ENCODE data around the gene GTSE1. TPM values are rescaled to one million over a fixed set of nuclear protein-coding genes. Genes with fewer than 3 reads are reported as not detected.

GTSE1 gene
- polyA plus RNA-seq, 1 of the 3 experiments (the other 2 are of a cell fraction) = 12.2 TPM

DNA sequence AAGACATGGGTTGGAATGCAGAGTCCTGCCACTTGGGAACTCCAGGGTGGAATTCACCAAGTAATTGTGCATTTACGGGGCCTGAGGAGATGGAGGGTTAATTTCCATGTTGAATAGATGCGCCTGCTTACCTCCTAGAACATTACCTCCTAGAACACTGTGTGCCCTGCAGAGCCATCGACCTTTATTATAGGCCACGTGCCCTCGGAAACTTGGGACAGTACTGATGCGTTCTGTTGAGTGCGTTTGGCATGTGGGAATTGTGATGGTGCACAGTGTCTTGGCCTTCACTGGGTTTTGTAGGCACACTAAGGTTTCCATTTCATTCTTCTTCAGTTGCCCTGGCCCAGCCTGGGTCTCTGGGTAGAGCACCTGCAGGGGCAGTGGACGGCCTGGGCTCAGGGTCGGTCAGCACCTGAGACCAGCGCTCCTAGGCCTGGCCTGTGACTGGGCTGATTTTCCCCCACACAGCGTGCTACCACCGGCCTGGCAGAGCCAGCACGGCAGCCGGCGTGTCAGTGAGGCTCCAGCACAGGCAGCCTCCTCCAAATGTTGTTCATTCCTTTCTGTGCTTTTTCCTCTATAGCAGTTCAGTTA, 51.5 kb downstream of the GTSE1 start:
- TF ChIP-seq RAD21 (IDR thresholded peaks at IDR 0.05; ENCODE audit: low read length) (no peak), EZH2phosphoT487 (IDR thresholded peaks at IDR 0.05; ENCODE audit: borderline replicate concordance, low read depth) (no peak), GABPA (IDR thresholded peaks at IDR 0.05; ENCODE audit: low read depth) (no peak), POLR2AphosphoS5 (IDR thresholded peaks at IDR 0.05; ENCODE audit: low read depth, low read length) (no peak), NRF1 (IDR thresholded peaks at IDR 0.05; ENCODE audit: low read depth, low read length) (no peak), TCF12 (IDR thresholded peaks at IDR 0.05) (no peak)
- TF ChIP-seq, protein P1, sequence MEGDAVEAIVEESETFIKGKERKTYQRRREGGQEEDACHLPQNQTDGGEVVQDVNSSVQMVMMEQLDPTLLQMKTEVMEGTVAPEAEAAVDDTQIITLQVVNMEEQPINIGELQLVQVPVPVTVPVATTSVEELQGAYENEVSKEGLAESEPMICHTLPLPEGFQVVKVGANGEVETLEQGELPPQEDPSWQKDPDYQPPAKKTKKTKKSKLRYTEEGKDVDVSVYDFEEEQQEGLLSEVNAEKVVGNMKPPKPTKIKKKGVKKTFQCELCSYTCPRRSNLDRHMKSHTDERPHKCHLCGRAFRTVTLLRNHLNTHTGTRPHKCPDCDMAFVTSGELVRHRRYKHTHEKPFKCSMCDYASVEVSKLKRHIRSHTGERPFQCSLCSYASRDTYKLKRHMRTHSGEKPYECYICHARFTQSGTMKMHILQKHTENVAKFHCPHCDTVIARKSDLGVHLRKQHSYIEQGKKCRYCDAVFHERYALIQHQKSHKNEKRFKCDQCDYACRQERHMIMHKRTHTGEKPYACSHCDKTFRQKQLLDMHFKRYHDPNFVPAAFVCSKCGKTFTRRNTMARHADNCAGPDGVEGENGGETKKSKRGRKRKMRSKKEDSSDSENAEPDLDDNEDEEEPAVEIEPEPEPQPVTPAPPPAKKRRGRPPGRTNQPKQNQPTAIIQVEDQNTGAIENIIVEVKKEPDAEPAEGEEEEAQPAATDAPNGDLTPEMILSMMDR (IDR thresholded peaks at IDR 0.05) = no peak
- TF ChIP-seq, protein P2, sequence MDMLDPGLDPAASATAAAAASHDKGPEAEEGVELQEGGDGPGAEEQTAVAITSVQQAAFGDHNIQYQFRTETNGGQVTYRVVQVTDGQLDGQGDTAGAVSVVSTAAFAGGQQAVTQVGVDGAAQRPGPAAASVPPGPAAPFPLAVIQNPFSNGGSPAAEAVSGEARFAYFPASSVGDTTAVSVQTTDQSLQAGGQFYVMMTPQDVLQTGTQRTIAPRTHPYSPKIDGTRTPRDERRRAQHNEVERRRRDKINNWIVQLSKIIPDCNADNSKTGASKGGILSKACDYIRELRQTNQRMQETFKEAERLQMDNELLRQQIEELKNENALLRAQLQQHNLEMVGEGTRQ (IDR thresholded peaks at IDR 0.05; ENCODE audit: borderline replicate concordance, low read depth, low read length) = no peak
- TF ChIP-seq, protein P3, sequence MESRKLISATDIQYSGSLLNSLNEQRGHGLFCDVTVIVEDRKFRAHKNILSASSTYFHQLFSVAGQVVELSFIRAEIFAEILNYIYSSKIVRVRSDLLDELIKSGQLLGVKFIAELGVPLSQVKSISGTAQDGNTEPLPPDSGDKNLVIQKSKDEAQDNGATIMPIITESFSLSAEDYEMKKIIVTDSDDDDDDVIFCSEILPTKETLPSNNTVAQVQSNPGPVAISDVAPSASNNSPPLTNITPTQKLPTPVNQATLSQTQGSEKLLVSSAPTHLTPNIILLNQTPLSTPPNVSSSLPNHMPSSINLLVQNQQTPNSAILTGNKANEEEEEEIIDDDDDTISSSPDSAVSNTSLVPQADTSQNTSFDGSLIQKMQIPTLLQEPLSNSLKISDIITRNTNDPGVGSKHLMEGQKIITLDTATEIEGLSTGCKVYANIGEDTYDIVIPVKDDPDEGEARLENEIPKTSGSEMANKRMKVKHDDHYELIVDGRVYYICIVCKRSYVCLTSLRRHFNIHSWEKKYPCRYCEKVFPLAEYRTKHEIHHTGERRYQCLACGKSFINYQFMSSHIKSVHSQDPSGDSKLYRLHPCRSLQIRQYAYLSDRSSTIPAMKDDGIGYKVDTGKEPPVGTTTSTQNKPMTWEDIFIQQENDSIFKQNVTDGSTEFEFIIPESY (IDR thresholded peaks at IDR 0.05; ENCODE audit: borderline replicate concordance, low read depth) = no peak
- peaks cover 30 to 82% of the 10 kb centered on the region in 2 experiments for H3K36me3 ChIP-seq (replicated peaks in 1 of 2; ENCODE audit: control insufficient read depth in 1 of 2, insufficient read depth in 2 of 2, low read length in 1 of 2)
- ChIA-PET POLR2A (interaction anchor here (0.6 kb wide), 1 partner anchor 29 kb away, joined by 3 read pairs; no protein-coding TSS in a partner anchor), CTCF (no interaction called here)
- no peak overlapping the region for H3K4me2 ChIP-seq
- H3K9me3 ChIP-seq = no peaks in the 10 kb centered on the region
- no peak overlapping the region for H3K4me3 ChIP-seq (ENCODE audit: low read depth in 2 of 2, low read length in 1 of 2)
- no peaks in the 10 kb centered on the region for H3K27me3 ChIP-seq (ENCODE audit: insufficient read depth)
- DNase-seq = no peak
- no peak overlapping the region for H3K9ac ChIP-seq
- H3K27ac ChIP-seq (ENCODE audit: low read depth in 2 of 2, low read length in 1 of 2) = no peak overlapping the region
- H3K9me2 ChIP-seq = no peaks in the 10 kb centered on the region
- no peaks in the 10 kb centered on the region for H3F3A ChIP-seq (replicated peaks; ENCODE audit: insufficient read depth)
- H4K20me1 ChIP-seq (ENCODE audit: insufficient read depth) = peaks cover 2% of the 10 kb centered on the region; the same call in 1 of the 2 replicates
- 97% methylated on average over 10 of the region's 15 CpGs for WGBS (ENCODE audit: low lambda C conversion rate)
- H2AFZ ChIP-seq (ENCODE audit: low read depth) = no peak overlapping the region
- H3K4me1 ChIP-seq (ENCODE audit: control insufficient read depth in 1 of 2, insufficient read depth in 2 of 2, low read depth in 1 of 2, low read length in 1 of 2) = no peaks in the 10 kb centered on the region
- peaks cover 16% of the 10 kb centered on the region; the same call in 1 of the 2 replicates for H3K79me2 ChIP-seq (ENCODE audit: insufficient read depth)

DNA sequence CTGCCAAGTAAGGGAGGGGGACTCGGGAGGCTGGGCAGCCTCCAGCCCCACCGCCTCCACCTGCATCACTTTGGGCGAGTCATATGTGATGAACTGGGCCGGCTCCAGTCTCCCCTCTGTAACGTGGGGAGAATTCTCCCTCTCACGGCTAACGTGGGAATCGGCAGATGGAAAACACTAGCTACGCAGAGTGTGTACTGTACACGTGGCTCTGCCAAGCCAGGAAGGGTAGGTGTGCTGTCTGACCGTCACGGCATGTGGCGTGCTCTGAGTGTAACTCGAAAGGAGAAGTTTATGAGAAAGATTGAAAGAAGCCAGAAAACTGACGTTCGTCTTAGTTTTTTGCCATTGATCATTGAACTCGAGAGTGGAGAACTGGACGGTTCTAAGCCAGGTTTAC, 52.6 kb downstream of the GTSE1 start:
- no peaks in the 10 kb centered on the region for H3K9me2 ChIP-seq
- TF ChIP-seq CHD2 (IDR thresholded peaks at IDR 0.05; ENCODE audit: low read length, partially characterized antibody) = no peak
- WGBS (ENCODE audit: low lambda C conversion rate) = 96% methylated on average over 16 of the region's 18 CpGs
- no peak overlapping the region for H3K4me3 ChIP-seq (ENCODE audit: low read depth in 2 of 2, low read length in 1 of 2)
- H3K4me2 ChIP-seq = no peak overlapping the region
- POLR2A ChIA-PET = no interaction called here
- H3K4me1 ChIP-seq (ENCODE audit: control insufficient read depth in 1 of 2, insufficient read depth in 2 of 2, low read depth in 1 of 2, low read length in 1 of 2) = no peaks in the 10 kb centered on the region
- no peak overlapping the region for H3K27ac ChIP-seq (ENCODE audit: low read depth in 2 of 2, low read length in 1 of 2)
- H4K20me1 ChIP-seq (ENCODE audit: insufficient read depth) = peaks cover 11% of the 10 kb centered on the region; the same call in 1 of the 2 replicates
- peaks cover 16% of the 10 kb centered on the region; the same call in 1 of the 2 replicates for H3K79me2 ChIP-seq (ENCODE audit: insufficient read depth)
- no peaks in the 10 kb centered on the region for H3K9me3 ChIP-seq
- H3K27me3 ChIP-seq (ENCODE audit: insufficient read depth) = no peaks in the 10 kb centered on the region
- no peaks in the 10 kb centered on the region for H3F3A ChIP-seq (replicated peaks; ENCODE audit: insufficient read depth)
- H3K9ac ChIP-seq = no peak overlapping the region
- no peak for DNase-seq
- H3K36me3 ChIP-seq (replicated peaks in 1 of 2; ENCODE audit: control insufficient read depth in 1 of 2, insufficient read depth in 2 of 2, low read length in 1 of 2) = peaks cover 22 to 82% of the 10 kb centered on the region in 2 experiments
- CTCF ChIA-PET = interaction anchor here (1.7 kb wide), 1 partner anchor 194 kb away, joined by 7 read pairs; no protein-coding TSS in a partner anchor
- H2AFZ ChIP-seq (ENCODE audit: low read depth) = no peak overlapping the region
